Measurements from ENCODE around the gene ABCG1. TPM values are rescaled to one million over a fixed set of nuclear protein-coding genes. Genes with fewer than 3 reads are reported as not detected.

Gene ABCG1
- total RNA-seq, 1 donor = 33.0 TPM

DNA sequence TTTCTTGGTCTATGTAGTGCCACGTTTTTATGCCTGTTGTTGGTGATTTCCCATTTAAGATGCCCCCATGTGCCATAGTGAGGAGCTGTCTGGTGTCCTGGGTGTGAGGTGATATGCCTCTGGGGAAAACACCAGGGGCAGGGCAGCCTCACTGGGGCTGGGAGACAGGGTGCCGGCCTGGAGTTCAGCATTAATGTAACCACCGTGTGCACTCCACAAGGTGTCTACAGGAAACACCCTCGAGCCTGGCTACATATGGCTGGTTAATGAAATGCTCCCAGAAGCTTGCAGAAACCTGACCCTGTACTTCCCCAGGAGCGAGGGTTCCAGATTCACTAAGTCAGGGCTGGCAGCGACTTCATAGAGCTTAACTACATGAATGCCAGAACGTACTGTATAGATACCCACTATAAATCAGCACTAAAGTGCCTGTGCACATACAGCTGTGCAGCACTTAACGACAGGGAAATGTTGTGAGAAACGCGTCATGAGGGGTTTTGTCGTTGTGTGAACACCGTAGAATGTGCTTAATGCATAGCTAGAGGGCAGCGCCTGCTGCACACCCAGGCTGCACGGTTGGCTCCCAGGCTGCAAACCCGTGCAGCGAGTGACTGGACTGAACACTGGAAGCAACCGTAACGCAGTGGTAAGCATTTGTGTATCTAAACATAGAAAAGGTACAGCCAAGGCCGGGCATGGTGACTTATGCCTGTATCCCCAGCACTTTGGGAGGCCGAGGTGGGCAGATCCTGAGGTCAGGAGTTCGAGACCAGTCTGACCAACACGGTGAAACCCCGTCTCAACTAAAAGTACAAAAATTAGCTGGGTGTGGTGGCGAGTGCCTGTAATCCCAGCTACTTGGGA, 121.5 kb downstream of the ABCG1 start:
- no peak overlapping the region for H3K4me3 ChIP-seq (ENCODE audit: low read length)
- H3K9me3 ChIP-seq (ENCODE audit: low read depth, low read length) = no peaks in the 10 kb centered on the region
- H3K27me3 ChIP-seq (ENCODE audit: insufficient read depth, low read length) = no peaks in the 10 kb centered on the region
- peaks cover 10% of the 10 kb centered on the region for H3K4me1 ChIP-seq (ENCODE audit: insufficient read depth, low read length)

DNA sequence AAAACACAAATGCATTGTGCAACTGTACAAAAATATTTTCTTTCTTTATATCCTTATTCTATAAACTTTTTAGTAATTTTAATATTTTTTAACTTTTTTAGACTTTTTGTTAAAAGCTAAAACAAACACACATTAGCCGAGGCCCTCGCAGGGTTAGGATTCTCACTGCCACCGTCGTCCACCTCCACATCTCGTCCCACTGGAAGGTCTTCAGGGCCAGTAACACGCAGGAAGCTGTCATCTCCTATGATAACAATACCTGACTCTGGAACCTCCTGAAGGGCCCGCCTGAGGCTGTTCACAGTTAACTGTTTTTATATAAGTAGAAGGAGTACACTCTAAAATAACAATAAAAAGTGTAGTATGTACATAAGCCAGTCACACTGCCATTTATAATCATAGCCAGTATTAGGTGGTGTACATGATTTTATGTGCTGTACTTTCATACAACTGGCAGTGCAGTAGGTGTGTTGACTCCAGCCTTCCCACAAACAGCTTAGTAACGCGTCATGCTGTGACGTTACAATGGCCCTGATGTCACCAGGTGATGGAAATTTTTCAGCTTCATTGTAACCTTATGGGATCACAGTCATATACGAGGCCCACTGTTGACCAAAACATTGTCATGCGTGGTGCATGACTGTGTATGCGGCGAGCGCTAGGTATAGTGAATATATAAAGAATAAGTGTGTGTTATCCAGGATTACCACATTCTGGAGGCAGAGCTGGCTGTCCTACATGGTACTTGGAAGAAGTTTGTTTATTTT, 123.0 kb downstream of the ABCG1 start:
- Histone ChIP-seq H3K27me3 (ENCODE audit: insufficient read depth, low read length) (no peaks in the 10 kb centered on the region), H3K9me3 (ENCODE audit: low read depth, low read length) (no peaks in the 10 kb centered on the region), H3K4me1 (ENCODE audit: insufficient read depth, low read length) (peaks cover 10% of the 10 kb centered on the region), H3K4me3 (ENCODE audit: low read length) (no peak overlapping the region)

GRCh38 chr21:42343101-42343500, 124.2 kb downstream of the ABCG1 start:
- Histone ChIP-seq H3K27me3 (ENCODE audit: insufficient read depth, low read length) (no peaks in the 10 kb centered on the region), H3K9me3 (ENCODE audit: low read depth, low read length) (no peaks in the 10 kb centered on the region), H3K4me3 (ENCODE audit: low read length) (no peak overlapping the region), H3K4me1 (ENCODE audit: insufficient read depth, low read length) (peaks cover 5% of the 10 kb centered on the region)

GRCh38 chr21:42343556-42343955, 124.6 kb downstream of the ABCG1 start:
- H3K4me3 ChIP-seq (ENCODE audit: low read length) = no peak overlapping the region
- no peaks in the 10 kb centered on the region for H3K9me3 ChIP-seq (ENCODE audit: low read depth, low read length)
- no peaks in the 10 kb centered on the region for H3K27me3 ChIP-seq (ENCODE audit: insufficient read depth, low read length)
- H3K4me1 ChIP-seq (ENCODE audit: insufficient read depth, low read length) = peaks cover under 1% of the 10 kb centered on the region

GRCh38 chr21:42343963-42344510, 125.1 kb downstream of the ABCG1 start:
- no peaks in the 10 kb centered on the region for H3K4me1 ChIP-seq (ENCODE audit: insufficient read depth, low read length)
- no peaks in the 10 kb centered on the region for H3K27me3 ChIP-seq (ENCODE audit: insufficient read depth, low read length)
- no peaks in the 10 kb centered on the region for H3K9me3 ChIP-seq (ENCODE audit: low read depth, low read length)
- H3K4me3 ChIP-seq (ENCODE audit: low read length) = no peak overlapping the region

GRCh38 chr21:42344631-42345030, 125.7 kb downstream of the ABCG1 start:
- H3K9me3 ChIP-seq (ENCODE audit: low read depth, low read length) = no peaks in the 10 kb centered on the region
- no peak overlapping the region for H3K4me3 ChIP-seq (ENCODE audit: low read length)
- no peaks in the 10 kb centered on the region for H3K4me1 ChIP-seq (ENCODE audit: insufficient read depth, low read length)
- H3K27me3 ChIP-seq (ENCODE audit: insufficient read depth, low read length) = no peaks in the 10 kb centered on the region

DNA sequence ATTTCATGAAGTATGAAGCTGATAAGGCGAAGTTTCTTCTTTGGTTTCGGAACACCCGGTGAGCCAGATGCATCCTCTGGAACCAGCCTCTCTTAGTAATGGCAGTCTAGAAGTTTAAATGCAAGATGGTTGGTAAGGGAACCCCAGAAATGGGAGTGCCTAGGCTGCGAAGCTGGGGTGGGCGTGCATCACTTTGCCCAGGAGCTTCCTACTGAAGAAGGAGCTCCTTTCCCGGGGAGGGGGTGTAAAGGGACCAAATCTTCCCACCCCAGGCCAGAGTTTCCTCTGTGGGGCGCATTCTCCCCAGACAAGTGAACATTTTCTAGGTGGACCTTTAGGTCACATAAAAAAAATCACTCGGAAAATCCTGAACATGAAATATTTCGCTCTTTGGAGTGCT, 127.5 kb downstream of the ABCG1 start:
- no peaks in the 10 kb centered on the region for H3K9me3 ChIP-seq (ENCODE audit: low read depth, low read length)
- H3K4me3 ChIP-seq (ENCODE audit: low read length) = no peak overlapping the region
- no peaks in the 10 kb centered on the region for H3K4me1 ChIP-seq (ENCODE audit: insufficient read depth, low read length)
- H3K27me3 ChIP-seq (ENCODE audit: insufficient read depth, low read length) = no peaks in the 10 kb centered on the region

Other genes starting within 250 kb of the ABCG1 start
- gene ZBTB21, start 208.8 kb upstream of the ABCG1 start, total RNA-seq = 60.4 TPM
- under 0.01 TPM for gene UMODL1, start 147.8 kb upstream of the ABCG1 start, total RNA-seq
- gene TFF3, start 96.3 kb downstream of the ABCG1 start, total RNA-seq = not detected
- not detected for gene TFF2, start 131.9 kb downstream of the ABCG1 start, total RNA-seq
- gene TFF1, start 147.4 kb downstream of the ABCG1 start, total RNA-seq = not detected
- 0.42 TPM for gene TMPRSS3, start 176.9 kb downstream of the ABCG1 start, total RNA-seq
- gene UBASH3A, start 184.8 kb downstream of the ABCG1 start, total RNA-seq = 18.5 TPM

All from mononuclear cell (primary cell).